GM23248 (cell line): Measurements from ENCODE around the gene FBXW11.

Experiments used
- EZH2 ChIP-seq: fragments of 200-600 bp; sonication (generic); IDR thresholded peaks from 2 replicates; pipeline ENCODE4 v1.6.1; 2018; ENCODE audit warnings: antibody characterized with exemption, mild to moderate bottlenecking; ENCODE audit not compliant: insufficient read depth, poor library complexity, severe bottlenecking
- EZH2phosphoT487 ChIP-seq: fragments of 200-600 bp; sonication (generic); IDR thresholded peaks from 2 replicates; pipeline ENCODE4 v1.6.1; 2018; ENCODE audit warnings: antibody characterized with exemption, moderate library complexity, mild to moderate bottlenecking, low read depth; ENCODE audit not compliant: insufficient read depth

- no peak for TF ChIP-seq EZH2
- TF ChIP-seq EZH2phosphoT487, result no peak
Observed at GRCh38 chr5:171975877-171976667, 30.4 kb downstream of the FBXW11 start.
